SH-SY5Y (cell line): ENCODE measurements around the gene ZNF263.

Source experiments
- GATA2 ChIP-seq: IDR thresholded peaks from 2 replicates; pipeline ENCODE4 v1.6.1; 2011; ENCODE audit warnings: mild to moderate bottlenecking, low read depth, low read length
- GATA3 ChIP-seq: IDR thresholded peaks from 2 replicates; pipeline ENCODE4 v1.6.1; 2011; ENCODE audit warnings: low read depth, mild to moderate bottlenecking, low read length, moderate library complexity

Gene ZNF263

GRCh38 chr16:3256146-3256865 is 27.0 kb upstream of the ZNF263 start, which contains the start of gene MEFV:
TSS of gene MEFV (minus strand) at chr16:3256633. CDS start at chr16:3256587, 46 bp downstream.
- no peak for TF ChIP-seq GATA3
- no peak for TF ChIP-seq GATA2

GRCh38 chr16:3256866-3257465 is 26.3 kb upstream of the ZNF263 start:
- TF ChIP-seq GATA3: no peak
- TF ChIP-seq GATA2: no peak

DNA sequence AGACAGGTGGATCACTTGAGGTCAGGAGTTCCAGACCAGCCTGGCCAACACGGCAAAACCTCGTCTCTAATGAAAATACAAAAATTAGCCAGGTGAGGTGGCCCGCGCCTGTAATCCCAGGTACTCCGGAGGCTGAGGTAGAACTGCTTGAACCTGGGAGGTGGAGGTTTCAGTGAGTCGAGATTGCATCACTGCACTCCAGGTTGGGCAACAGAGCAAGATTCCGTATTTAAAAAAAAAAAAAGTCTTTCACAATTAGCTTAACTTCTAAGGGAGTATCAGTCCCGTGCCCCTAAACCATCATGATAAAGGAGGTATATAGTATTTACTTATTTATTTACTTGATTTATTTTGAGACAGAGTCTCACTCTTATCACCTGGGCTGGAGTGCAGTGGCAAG is 23.5 kb upstream of the ZNF263 start:
- TF ChIP-seq GATA3 (no peak), GATA2 (no peak)

- no peak for TF ChIP-seq GATA2
- TF ChIP-seq GATA3: no peak
These were observed 20.8 kb upstream of the ZNF263 start for GRCh38 chr16:3262517-3262916.

- no peak for TF ChIP-seq GATA3
- TF ChIP-seq GATA2: no peak
These were observed 18.9 kb upstream of the ZNF263 start for GRCh38 chr16:3264137-3265036.

DNA sequence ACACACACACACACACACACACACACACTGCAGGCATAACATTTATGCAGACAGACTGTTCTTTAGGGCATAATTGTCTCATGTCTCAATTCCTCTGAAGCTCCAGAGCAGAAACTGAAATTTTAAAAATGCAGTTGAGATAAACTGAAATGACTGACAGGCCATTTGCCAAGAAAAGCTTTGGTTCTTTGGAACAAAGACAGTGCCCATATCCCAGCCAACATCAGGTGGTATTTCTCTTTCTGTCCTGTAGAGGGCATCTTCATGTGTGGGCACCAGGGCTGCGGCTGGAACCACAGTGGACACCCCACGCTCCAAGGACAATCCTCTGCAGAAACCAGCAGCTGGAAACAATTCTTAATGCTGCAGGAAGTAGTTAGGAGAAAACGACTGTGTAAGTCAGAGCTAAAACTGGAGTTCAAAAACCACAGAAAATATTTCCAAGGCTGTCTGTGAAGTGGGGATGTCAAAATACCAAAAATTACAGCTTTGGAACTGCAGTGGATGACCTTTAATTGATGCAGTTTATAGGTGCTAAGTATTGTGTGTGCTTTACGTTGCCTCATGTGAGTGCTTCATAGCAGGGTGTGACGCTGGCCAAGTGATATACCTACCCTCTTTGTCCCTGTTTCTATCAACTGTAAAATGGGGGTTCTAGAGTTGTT is 16.3 kb upstream of the ZNF263 start:
- TF ChIP-seq GATA3 (no peak), GATA2 (no peak)

GRCh38 chr16:3268294-3268693 is 15.0 kb upstream of the ZNF263 start:
- TF ChIP-seq GATA2: no peak

DNA sequence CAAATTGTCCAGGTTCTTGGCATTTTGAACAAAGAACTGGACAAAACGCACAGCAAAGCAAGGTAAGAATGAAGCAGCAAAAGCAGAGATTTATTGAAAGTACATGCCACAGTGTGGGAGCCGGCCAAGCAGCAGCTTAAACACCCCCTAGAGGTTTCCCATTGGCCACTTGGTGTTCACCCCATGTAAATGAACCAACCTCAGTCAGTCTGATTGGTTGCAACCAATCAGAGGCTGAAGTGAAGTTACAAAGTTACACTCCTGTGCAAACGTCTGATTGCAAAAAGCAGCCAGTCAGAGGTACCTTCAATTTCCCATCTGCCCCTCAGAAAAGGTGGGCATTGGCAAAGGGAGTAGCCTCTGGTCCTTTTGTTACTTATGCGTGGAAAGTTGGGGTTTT is 8.8 kb upstream of the ZNF263 start:
- TF ChIP-seq GATA3 (no peak), GATA2 (no peak)

DNA sequence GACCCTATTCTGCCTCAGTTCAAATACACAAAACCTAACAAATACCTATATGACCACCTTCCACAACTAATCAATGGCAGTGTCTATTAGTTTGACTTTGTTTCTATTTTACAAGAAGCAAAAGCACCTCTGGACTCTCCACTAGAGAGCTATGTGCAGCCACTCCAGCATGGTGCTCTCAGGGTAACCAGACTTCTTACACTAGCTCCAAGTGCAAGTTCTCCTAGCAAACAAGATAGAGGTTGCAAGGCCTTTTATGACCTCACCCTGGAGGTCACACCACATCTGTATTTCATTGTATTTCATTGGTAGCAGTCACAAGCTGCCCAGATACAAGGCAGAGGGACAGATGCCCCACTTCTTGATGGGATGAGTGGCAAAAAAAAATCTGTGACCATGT is 8.3 kb upstream of the ZNF263 start:
- no peak for TF ChIP-seq GATA3
- TF ChIP-seq GATA2: no peak

DNA sequence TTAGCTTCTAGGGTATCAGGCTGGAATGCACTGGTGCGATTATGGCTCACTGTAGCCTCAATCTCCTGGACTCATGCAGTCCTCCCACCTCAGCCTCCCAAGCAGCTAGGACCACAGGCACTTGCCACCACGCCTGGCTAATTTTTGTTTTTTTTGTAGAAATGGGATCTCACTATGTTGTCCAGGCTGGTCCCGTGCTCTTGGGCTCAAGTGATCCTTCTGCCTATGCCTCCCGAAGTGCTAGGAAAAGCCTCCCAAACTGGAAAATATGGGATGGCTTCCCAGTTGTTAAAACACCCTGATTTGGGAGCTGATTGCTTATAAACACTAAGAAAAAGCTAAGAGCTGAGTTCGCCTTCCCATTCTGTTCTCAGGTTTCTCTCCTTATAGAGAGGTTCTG is 6.6 kb upstream of the ZNF263 start:
- no peak for TF ChIP-seq GATA3
- no peak for TF ChIP-seq GATA2

GRCh38 chr16:3281222-3281820 is 2.0 kb upstream of the ZNF263 start:
- TF ChIP-seq GATA3 (no peak), GATA2 (no peak)

- TF ChIP-seq GATA3 (no peak), GATA2 (no peak)
These were observed 1.1 kb upstream of the ZNF263 start for GRCh38 chr16:3282103-3282729.

- TF ChIP-seq GATA3 (no peak), GATA2 (no peak)
These were observed 504 bp downstream of the ZNF263 start for GRCh38 chr16:3283543-3284447.
